SK-N-SH treated with all-trans-retinoic acid at 6 μM for 48 hours (cell line): ENCODE results near the gene BCAR1.

ENCODE experiments used
- CREB5 ChIP-seq: fragments of 250-450 bp; sonication (Bioruptor Pico); IDR thresholded peaks from 2 replicates; pipeline ENCODE4 v1.5.1; 2020; ENCODE audit warnings: low read depth, mild to moderate bottlenecking, moderate library complexity
- CSRNP3 ChIP-seq: fragments of 250-450 bp; sonication (Bioruptor Pico); IDR thresholded peaks from 2 replicates; pipeline ENCODE4 v1.5.1; 2021; ENCODE audit warnings: mild to moderate bottlenecking, moderate library complexity
- PATZ1 ChIP-seq: fragments of 250-450 bp; sonication (Bioruptor Pico); IDR thresholded peaks from 2 replicates; pipeline ENCODE4 v1.8.0; 2020; ENCODE audit warnings: mild to moderate bottlenecking, moderate library complexity, borderline replicate concordance
- TCF4 ChIP-seq: fragments of 250-450 bp; sonication (Bioruptor Pico); IDR thresholded peaks from 2 replicates; pipeline ENCODE4 v1.8.0; 2021; ENCODE audit warnings: mild to moderate bottlenecking, moderate library complexity, borderline replicate concordance
- TOX ChIP-seq: fragments of 250-450 bp; sonication (Bioruptor Pico); IDR thresholded peaks from 2 replicates; pipeline ENCODE4 v1.8.0; 2021; ENCODE audit warnings: mild to moderate bottlenecking, moderate library complexity, borderline replicate concordance
- ZFP3 ChIP-seq: fragments of 250-450 bp; sonication (Bioruptor Pico); IDR thresholded peaks from 2 replicates; pipeline ENCODE4 v1.5.0; 2020; ENCODE audit warnings: mild to moderate bottlenecking, moderate library complexity
- ZFP30 ChIP-seq: fragments of 450-650 bp; formaldehyde crosslinking; IDR thresholded peaks from 2 replicates; pipeline ENCODE4 v1.5.0; 2022; ENCODE audit warnings: mild to moderate bottlenecking, moderate library complexity

DNA sequence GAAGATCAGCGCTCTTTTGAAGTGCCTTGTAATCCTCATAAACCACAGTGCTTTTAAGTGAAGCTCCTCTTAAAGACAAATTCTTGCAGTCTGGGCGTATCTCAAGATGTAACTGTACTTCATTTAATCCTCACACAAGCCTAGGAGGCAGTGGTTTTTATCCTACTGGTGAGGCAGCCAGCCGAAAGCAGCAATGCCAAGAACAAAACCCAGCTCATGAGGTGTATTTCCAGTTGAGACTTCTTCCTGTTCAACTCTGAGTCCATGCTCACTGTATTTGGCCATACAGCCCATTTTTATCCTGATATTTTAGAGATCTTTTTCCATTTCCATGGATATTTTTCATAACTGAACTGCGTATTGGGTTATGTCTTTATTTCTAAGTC lies 58.2 kb downstream of the BCAR1 start:
- TF ChIP-seq ZFP3 (CRISPR knock-in tag) (no peak), CSRNP3 (CRISPR knock-in tag) (no peak), TOX (CRISPR knock-in tag) (no peak), TCF4 (CRISPR knock-in tag) (no peak), PATZ1 (no peak), ZFP30 (CRISPR knock-in tag) (no peak), CREB5 (no peak)
